ENCODE results near the gene AIFM2. TPM values are rescaled to one million over a fixed set of nuclear protein-coding genes. Genes with fewer than 3 reads are reported as not detected.
"Not testable (repeated sequence)": the region's sequence is repeated elsewhere in the genome, so short reads cannot be mapped to it uniquely, and the experiment has no call there.

AIFM2 gene
- total RNA-seq, 1 experiment from 2014 or later = 8.2 TPM

- in situ Hi-C loops (cut with HindIII; ENCODE audit: low pct_unique_long_range_greater_than_20kb, low sequenced_read_pairs); DNase-seq (ENCODE audit: low read depth, low spot score): not testable (repeated sequence)
These were observed 51.8 kb downstream of the AIFM2 start for GRCh38 chr10:70080789-70081188.

GRCh38 chr10:70078937-70079336 lies 53.7 kb downstream of the AIFM2 start:
- DNase-seq (ENCODE audit: low read depth, low spot score) = no peak
- in situ Hi-C loops (cut with HindIII; ENCODE audit: low pct_unique_long_range_greater_than_20kb, low sequenced_read_pairs) = no loop called here

- no peak for DNase-seq (ENCODE audit: low read depth, low spot score)
- in situ Hi-C loops (cut with HindIII; ENCODE audit: low pct_unique_long_range_greater_than_20kb, low sequenced_read_pairs) = no loop called here
These were observed 54.3 kb downstream of the AIFM2 start for GRCh38 chr10:70078329-70078728.

GRCh38 chr10:70074971-70075370 lies 57.7 kb downstream of the AIFM2 start:
- in situ Hi-C loops (cut with HindIII; ENCODE audit: low pct_unique_long_range_greater_than_20kb, low sequenced_read_pairs) = no loop called here
- DNase-seq (ENCODE audit: low read depth, low spot score) = no peak

- no peak for DNase-seq (ENCODE audit: low read depth, low spot score)
- in situ Hi-C loops (cut with HindIII; ENCODE audit: low pct_unique_long_range_greater_than_20kb, low sequenced_read_pairs) = no loop called here
These were observed 58.5 kb downstream of the AIFM2 start for GRCh38 chr10:70074165-70074564.

- DNase-seq (ENCODE audit: low read depth, low spot score) = no peak
- in situ Hi-C loops (cut with HindIII; ENCODE audit: low pct_unique_long_range_greater_than_20kb, low sequenced_read_pairs) = no loop called here
These were observed 61.8 kb downstream of the AIFM2 start for GRCh38 chr10:70070834-70071233.

GRCh38 chr10:70069346-70069745 lies 63.3 kb downstream of the AIFM2 start:
- no peak for DNase-seq (ENCODE audit: low read depth, low spot score)
- in situ Hi-C loops (cut with HindIII; ENCODE audit: low pct_unique_long_range_greater_than_20kb, low sequenced_read_pairs) = no loop called here

GRCh38 chr10:70068925-70069324 lies 63.7 kb downstream of the AIFM2 start:
- in situ Hi-C loops (cut with HindIII; ENCODE audit: low pct_unique_long_range_greater_than_20kb, low sequenced_read_pairs) = no loop called here
- no peak for DNase-seq (ENCODE audit: low read depth, low spot score)

- in situ Hi-C loops (cut with HindIII; ENCODE audit: low pct_unique_long_range_greater_than_20kb, low sequenced_read_pairs) = no loop called here
- no peak for DNase-seq (ENCODE audit: low read depth, low spot score)
These were observed 65.0 kb downstream of the AIFM2 start for GRCh38 chr10:70067586-70067985.

GRCh38 chr10:70066190-70066589 lies 66.4 kb downstream of the AIFM2 start:
- DNase-seq (ENCODE audit: low read depth, low spot score) = no peak
- in situ Hi-C loops (cut with HindIII; ENCODE audit: low pct_unique_long_range_greater_than_20kb, low sequenced_read_pairs) = no loop called here

- in situ Hi-C loops (cut with HindIII; ENCODE audit: low pct_unique_long_range_greater_than_20kb, low sequenced_read_pairs) = no loop called here
- DNase-seq (ENCODE audit: low read depth, low spot score) = no peak
These were observed 68.1 kb downstream of the AIFM2 start for GRCh38 chr10:70064486-70064885.

GRCh38 chr10:70063418-70064098 lies 69.1 kb downstream of the AIFM2 start:
- DNase-seq (ENCODE audit: low read depth, low spot score) = no peak
- in situ Hi-C loops (cut with HindIII; ENCODE audit: low pct_unique_long_range_greater_than_20kb, low sequenced_read_pairs) = no loop called here

Other genes with a start within 250 kb of the AIFM2 start
- 3.3 and 3.8 TPM in 2 replicates for gene MACROH2A2, start 80.0 kb downstream of the AIFM2 start, total RNA-seq (2014; rRNA removed; shearing (Covaris generic))
- 22.7 and 24.4 TPM in 2 replicates for gene TYSND1, start 13.9 kb upstream of the AIFM2 start, total RNA-seq (2014; rRNA removed; shearing (Covaris generic))
- gene SAR1A, start 37.7 kb upstream of the AIFM2 start, total RNA-seq (2014; rRNA removed; shearing (Covaris generic)) = 71.4 and 73.2 TPM in 2 replicates
- gene PPA1, start 100.6 kb upstream of the AIFM2 start, total RNA-seq (2014; rRNA removed; shearing (Covaris generic)) = 157 and 183 TPM in 2 replicates
- not detected in 2 replicates for gene NPFFR1, start 151.2 kb upstream of the AIFM2 start, total RNA-seq (2014; rRNA removed; shearing (Covaris generic))
- gene LRRC20, start 249.8 kb upstream of the AIFM2 start, total RNA-seq (2014; rRNA removed; shearing (Covaris generic)) = 4.8 and 6.0 TPM in 2 replicates